Panc1 (cell line): ENCODE results near the gene ANO8. TPM values are rescaled to one million over a fixed set of nuclear protein-coding genes. Genes with fewer than 3 reads are reported as not detected.

Source experiments
- ATAC-seq: fragments of 200-7000 bp; cut with Tn5 transposase; 2 replicates; pipeline ENCODE4 v1.9.1; 2020; ENCODE audit warnings: mild to moderate bottlenecking, moderate library complexity
- BruUV-seq: library from RNA; stranded (reverse); fragments of 400-500 nt; replicated peaks from 2 replicates; lab custom pipeline; 2021; lab: Mats Ljungman, UMichigan
- CTCF ChIA-PET: fragments of 300-600 bp; sonication (Branson Sonifier 250); formaldehyde crosslinking; loops from one replicate; lab custom pipeline; 2022; ENCODE audit warnings: antibody characterized with exemption; lab: Charles Lee
- POLR2A ChIA-PET: fragments of 300-600 bp; sonication (Branson Sonifier 250); formaldehyde crosslinking; loops from one replicate; lab custom pipeline; 2022; ENCODE audit warnings: antibody characterized with exemption; lab: Charles Lee
- DNase-seq: peaks from one replicate; pipeline ENCODE4 v3.0.0-alpha.2; 2010; ENCODE audit warnings: low read depth, low spot score
- H3K27ac ChIP-seq: 2 replicates; pipeline ENCODE4 v1.5.1; 2011; ENCODE audit warnings: mild to moderate bottlenecking, low read length, inconsistent platforms
- H3K27me3 ChIP-seq: fragments of 200-500 bp; sonication (Bioruptor generic); 2 replicates; pipeline ENCODE4 v1.6.0; 2014; ENCODE audit warnings: low read length, inconsistent platforms; ENCODE audit not compliant: control insufficient read depth, insufficient read depth
- H3K36me3 ChIP-seq: fragments of 200-500 bp; sonication (Bioruptor generic); 2 replicates; pipeline ENCODE4 v1.5.1; 2014; ENCODE audit warnings: inconsistent platforms, mild to moderate bottlenecking, low read length, moderate library complexity; ENCODE audit not compliant: control insufficient read depth, insufficient read depth
- H3K4me1 ChIP-seq: 2 replicates; pipeline ENCODE4 v1.5.1; 2011; ENCODE audit warnings: inconsistent platforms, mild to moderate bottlenecking, low read length, moderate library complexity; ENCODE audit not compliant: control insufficient read depth, insufficient read depth
- H3K4me3 ChIP-seq, 2 experiments: 2 replicates each; pipeline ENCODE4 v1.5.1; 2011 to 2012; ENCODE audit warnings: low read depth in 2 of 2, low read length in 2 of 2, mild to moderate bottlenecking in 2 of 2, inconsistent platforms in 1 of 2, moderate library complexity in 1 of 2
- H3K9me3 ChIP-seq: fragments of 200-500 bp; sonication (Bioruptor generic); 2 replicates; pipeline ENCODE4 v1.5.1; 2014; ENCODE audit warnings: low read depth, mild to moderate bottlenecking, inconsistent platforms, low read length, moderate library complexity; ENCODE audit not compliant: control insufficient read depth, insufficient read depth
- CTCF ChIP-seq: fragments of 450-650 bp; IDR thresholded peaks from 2 replicates; pipeline ENCODE4 v1.5.1; 2017; ENCODE audit warnings: mild to moderate bottlenecking
- POLR2AphosphoS5 ChIP-seq: IDR thresholded peaks from 2 replicates; pipeline ENCODE4 v1.6.1; 2012; ENCODE audit warnings: mild to moderate bottlenecking, low read depth, low read length, moderate library complexity
- REST ChIP-seq, 2 experiments: IDR thresholded peaks; 2 replicates each; pipeline ENCODE4 v1.6.1; 2011 to 2012; ENCODE audit warnings: low read depth in 2 of 2, control low read depth in 1 of 2, low read length in 1 of 2, mild to moderate bottlenecking in 1 of 2, moderate library complexity in 1 of 2; ENCODE audit not compliant: insufficient read depth in 1 of 2
- SIN3A ChIP-seq: IDR thresholded peaks from 2 replicates; pipeline ENCODE4 v1.6.1; 2012; ENCODE audit warnings: low read depth, mild to moderate bottlenecking, low read length, moderate library complexity, borderline replicate concordance; ENCODE audit not compliant: insufficient read depth
- TCF7L2 ChIP-seq: IDR thresholded peaks from 2 replicates; pipeline ENCODE4 v1.6.1; 2011; ENCODE audit warnings: mild to moderate bottlenecking, low read depth, low read length, inconsistent platforms
- in situ Hi-C: cut with HindIII; loops from 2 replicates; pipeline ENCODE4 v1.10.0; 2016; ENCODE audit warnings: low sequenced_read_pairs, low pct_unique_long_range_greater_than_20kb
- intact Hi-C: fragments of 100-400 bp; cut with micrococcal nuclease; formaldehyde crosslinking; loops from one replicate; pipeline ENCODE4 v1.10.0; 2022; ENCODE audit not compliant: unreplicated experiment
- total RNA-seq: library from RNA; stranded (reverse); gene quantifications from one replicate; pipeline ENCODE4 v1.2.1, GENCODE V29; 2021; ENCODE audit not compliant: unreplicated experiment

The ANO8 gene
- total RNA-seq, 1 experiment from 2014 or later: 13.5 TPM

- ATAC-seq (no peak), DNase-seq (no peak)
- in situ Hi-C loops: no loop called here
- Histone ChIP-seq H3K4me1 (no peaks in the 10 kb centered on the region), H3K27me3 (no peaks in the 10 kb centered on the region), H3K4me3 (no peak overlapping the region), H3K9me3 (no peaks in the 10 kb centered on the region), H3K27ac (no peak overlapping the region), H3K36me3 (no peaks in the 10 kb centered on the region; the same call in 1 of the 2 replicates)
- TF ChIP-seq CTCF (no peak), TCF7L2 (no peak), REST (IDR thresholded peaks at IDR 0.05; ENCODE audit: insufficient read depth in 1 of 2, low read depth in 2 of 2, low read length in 1 of 2) (no peak)
- intact Hi-C loops: no loop called here
- ChIA-PET CTCF (no interaction called here), POLR2A (no interaction called here)
- BruUV-seq: no TSS peak
These were observed 10.7 kb downstream of the ANO8 start for GRCh38 chr19:17323964-17324332.

- in situ Hi-C loops (no loop called here), intact Hi-C loops (no loop called here)
- BruUV-seq: no TSS peak
- Histone ChIP-seq H3K27me3 (no peaks in the 10 kb centered on the region), H3K4me1 (no peaks in the 10 kb centered on the region), H3K27ac (no peak overlapping the region), H3K36me3 (no peaks in the 10 kb centered on the region; the same call in 1 of the 2 replicates), H3K9me3 (no peaks in the 10 kb centered on the region), H3K4me3 (no peak overlapping the region)
- TF ChIP-seq TCF7L2 (no peak), REST (IDR thresholded peaks at IDR 0.05; ENCODE audit: insufficient read depth in 1 of 2, low read depth in 2 of 2, low read length in 1 of 2) (no peak), POLR2AphosphoS5 (no peak), SIN3A (no peak), CTCF (no peak)
- POLR2A ChIA-PET: no interaction called here
- ATAC-seq: no peak
- CTCF ChIA-PET: no interaction called here
- no peak for DNase-seq
These were observed 11.2 kb downstream of the ANO8 start for GRCh38 chr19:17323300-17323963.
